HepG2 (cell line): ENCODE results near the gene CD69. TPM values are rescaled to one million over a fixed set of nuclear protein-coding genes. Genes with fewer than 3 reads are reported as not detected.

ENCODE experiments used
- ATAC-seq: fragments of 200-7000 bp; cut with Tn5 transposase; 3 replicates; pipeline ENCODE4 v1.9.1; 2020; ENCODE audit warnings: mild to moderate bottlenecking, moderate library complexity
- BruUV-seq: library from RNA; stranded (reverse); fragments of 400-500 nt; replicated peaks from 2 replicates; lab custom pipeline; 2021; lab: Mats Ljungman, UMichigan
- CTCF ChIA-PET: fragments of 300-600 bp; formaldehyde crosslinking; extraction: SDS; loops from one replicate; lab custom pipeline; 2021; ENCODE audit warnings: low total read pairs, inconsistent platforms, low intra/inter-chr PET ratio; lab: Yijun Ruan, JAX
- POLR2A ChIA-PET: fragments of 350-600 bp; sonication (Branson Sonifier 250); formaldehyde crosslinking; loops from one replicate; lab custom pipeline; 2020; ENCODE audit warnings: antibody characterized with exemption, inconsistent platforms; lab: Yijun Ruan, JAX
- DNase-seq: peaks from one replicate; pipeline ENCODE4 v3.0.0-alpha.2; 2015; ENCODE audit warnings: low spot score
- FAIRE-seq: peaks from 3 replicates; lab custom pipeline; 2011; peaks lifted over from hg19 to GRCh38; lab: Jason Lieb, UNC
- H2AFZ ChIP-seq: one replicate; pipeline ENCODE4 v1.6.1; 2011; ENCODE audit warnings: low read length, inconsistent platforms
- H3K27ac ChIP-seq: fragments of 300-600 bp; 3 replicates; pipeline ENCODE4 v1.8.0; 2011; ENCODE audit warnings: mixed run types, mild to moderate bottlenecking, mixed read lengths, low read length, inconsistent platforms; ENCODE audit not compliant: insufficient read depth; ENCODE audit errors: extremely low read length
- H3K27me3 ChIP-seq, 2 experiments: fragments of 200-600 bp in 1 of 2; 2 replicates in 1 of 2; 3 replicates in 1 of 2; pipeline versions ENCODE4 v1.6.0 to v1.8.0; 2011; ENCODE audit warnings: low read length in 2 of 2, mild to moderate bottlenecking in 2 of 2, moderate library complexity in 2 of 2, inconsistent platforms in 1 of 2; ENCODE audit not compliant: insufficient read depth in 2 of 2, control insufficient read depth in 1 of 2
- H3K36me3 ChIP-seq, 2 experiments: fragments of 200-600 bp in 1 of 2; replicated peaks in 1 of 2; 2 replicates in 1 of 2; 3 replicates in 1 of 2; pipeline versions ENCODE4 v1.5.1 to v1.8.0; 2011; ENCODE audit warnings: low read length in 2 of 2, inconsistent platforms in 1 of 2; ENCODE audit not compliant: insufficient read depth in 2 of 2, control insufficient read depth in 1 of 2
- H3K4me1 ChIP-seq: 2 replicates; pipeline ENCODE4 v1.5.1; 2012; ENCODE audit warnings: low read length, inconsistent platforms; ENCODE audit not compliant: insufficient read depth
- H3K4me2 ChIP-seq: 2 replicates; pipeline ENCODE4 v1.6.0; 2011; ENCODE audit warnings: low read depth, low read length, inconsistent platforms
- H3K4me3 ChIP-seq, 3 experiments: fragments of 200-600 bp in 1 of 3; sonication (generic), shearing (Covaris generic) in 1 of 3; replicated peaks in 1 of 3; 2 replicates each; pipeline ENCODE4 v1.5.1; 2011 to 2016; ENCODE audit warnings: low read length in 3 of 3, inconsistent platforms in 2 of 3, low read depth in 2 of 3, mild to moderate bottlenecking in 2 of 3, control low read depth in 1 of 3, mixed read lengths in 1 of 3; ENCODE audit not compliant: insufficient read depth in 1 of 3
- H3K79me2 ChIP-seq: one replicate; pipeline ENCODE4 v1.6.1; 2011; ENCODE audit warnings: low read length, inconsistent platforms; ENCODE audit not compliant: insufficient read depth
- H3K9ac ChIP-seq: 2 replicates; pipeline ENCODE4 v1.6.0; 2011; ENCODE audit warnings: mild to moderate bottlenecking, low read depth, low read length, inconsistent platforms; ENCODE audit not compliant: insufficient read depth
- H3K9me3 ChIP-seq: 2 replicates; pipeline ENCODE4 v1.5.1; 2012; ENCODE audit warnings: mild to moderate bottlenecking, low read length
- H4K20me1 ChIP-seq: 2 replicates; pipeline ENCODE4 v1.6.0; 2011; ENCODE audit warnings: inconsistent platforms, mild to moderate bottlenecking, low read length, moderate library complexity; ENCODE audit not compliant: insufficient read depth
- AKAP8 ChIP-seq: sonication (generic); formaldehyde crosslinking; IDR thresholded peaks from 2 replicates; pipeline ENCODE4 v1.5.1; 2020; ENCODE audit warnings: mild to moderate bottlenecking, missing genetic modification reagents
- ASH2L ChIP-seq: fragments of 300-600, 200-600 bp; sonication (generic); IDR thresholded peaks from 2 replicates; pipeline ENCODE4 v1.7.0; 2017; ENCODE audit warnings: low read depth, mild to moderate bottlenecking, moderate library complexity, mixed read lengths, low read length; ENCODE audit not compliant: insufficient read length
- IRX3 ChIP-seq: sonication (generic); formaldehyde crosslinking; IDR thresholded peaks from 2 replicates; pipeline ENCODE4 v1.8.1; 2023; ENCODE audit warnings: mild to moderate bottlenecking, low read depth, missing genetic modification reagents, borderline replicate concordance
- KMT2A ChIP-seq: sonication (generic); formaldehyde crosslinking; IDR thresholded peaks from 2 replicates; pipeline ENCODE4 v1.4.0; 2020; ENCODE audit warnings: missing genetic modification reagents
- MIER3 ChIP-seq: IDR thresholded peaks from 2 replicates; pipeline ENCODE4 v1.6.1; 2016; ENCODE audit warnings: missing compliant biosample characterization, borderline replicate concordance
- SP1 ChIP-seq, 2 experiments: fragments of 450-650 bp in 1 of 2; sonication (generic) in 1 of 2; formaldehyde crosslinking in 1 of 2; IDR thresholded peaks; 2 replicates each; pipeline versions ENCODE4 v1.4.0 to v1.6.1; 2016 to 2020; ENCODE audit warnings: missing genetic modification reagents in 1 of 2
- ZBTB14 ChIP-seq: sonication (generic); formaldehyde crosslinking; IDR thresholded peaks from 2 replicates; pipeline ENCODE4 v1.4.0; 2020; ENCODE audit warnings: missing genetic modification reagents
- ZNF496 ChIP-seq: sonication (generic); formaldehyde crosslinking; IDR thresholded peaks from 2 replicates; pipeline ENCODE4 v1.8.1; 2023; ENCODE audit warnings: mild to moderate bottlenecking, moderate library complexity, missing genetic modification reagents; ENCODE audit not compliant: insufficient replicate concordance
- ZNF512 ChIP-seq: sonication (generic); formaldehyde crosslinking; IDR thresholded peaks from 2 replicates; pipeline ENCODE4 v1.4.0; 2020; ENCODE audit warnings: mild to moderate bottlenecking, missing genetic modification reagents
- ZNF556 ChIP-seq: sonication (generic); formaldehyde crosslinking; IDR thresholded peaks from 2 replicates; pipeline ENCODE4 v1.4.0; 2020; ENCODE audit warnings: mild to moderate bottlenecking, missing genetic modification reagents, borderline replicate concordance
- ZNF557 ChIP-seq: sonication (generic); formaldehyde crosslinking; IDR thresholded peaks from 2 replicates; pipeline ENCODE4 v1.4.0; 2020; ENCODE audit warnings: missing genetic modification reagents
- WGBS: methylation state at CpG from one replicate; pipeline ENCODE4 v1.1.6; 2017; ENCODE audit warnings: low lambda C conversion rate; 5-methylcytosine and 5-hydroxymethylcytosine counted together
- in situ Hi-C: cut with HindIII; loops from 2 replicates; pipeline ENCODE4 v1.10.0; 2017; ENCODE audit warnings: low pct_unique_long_range_greater_than_20kb; ENCODE audit not compliant: extremely low pct_ligation_motif_present
- intact Hi-C: fragments of 100-400 bp; cut with micrococcal nuclease; formaldehyde crosslinking; loops from one replicate; pipeline ENCODE4 v1.10.0; 2022; ENCODE audit not compliant: unreplicated experiment
- polyA plus RNA-seq, 8 experiments: library from polyadenylated mRNA; depleted of rRNA in 3 of 8; stranded (reverse) in 7 of 8; unstranded in 1 of 8; fragments of >200 nt; fragmentation: Illumina TruSeq in 4 of 8; extraction: Trizol in 4 of 8; gene quantifications; 2 replicates each; pipeline versions ENCODE4 v1.2.1 to v1.2.3, GENCODE V29; 2011 to 2016; ENCODE audit warnings: low read depth in 4 of 8, missing spikeins in 1 of 8, mixed read lengths in 1 of 8; ENCODE audit not compliant: insufficient read depth in 1 of 8
- total RNA-seq, 5 experiments: library from RNA; depleted of rRNA; stranded (reverse); fragments of >200 nt; fragmentation: Illumina TruSeq; extraction: Trizol; gene quantifications; 2 replicates each; pipeline ENCODE4 v1.2.3, GENCODE V29; 2016; ENCODE audit warnings: low read depth in 1 of 5

The CD69 gene
- total and polyA plus RNA-seq, 2 of the 13 experiments (the other 11 are each of a cell fraction or from before 2014, with no cell fraction given) = not detected

- Histone ChIP-seq H3K36me3 (no peaks in the 10 kb centered on the region), H3K79me2 (no peaks in the 10 kb centered on the region), H3K4me3 (no peak overlapping the region), H3K4me1 (no peaks in the 10 kb centered on the region), H3K9me3 (no peaks in the 10 kb centered on the region), H3K27me3 (peaks cover 0 to 6% of the 10 kb centered on the region in 2 experiments; a peak in 1 of 5 replicates), H4K20me1 (no peaks in the 10 kb centered on the region), H3K4me2 (no peak overlapping the region), H3K9ac (no peak overlapping the region), H2AFZ (no peak overlapping the region), H3K27ac (no peak overlapping the region)
- ChIA-PET POLR2A (no interaction called here), CTCF (no interaction called here)
- no peak for ATAC-seq
- in situ Hi-C loops (no loop called here), intact Hi-C loops (no loop called here)
- 0% methylated on average over 2 of the region's 2 CpGs for WGBS
- TF ChIP-seq ZBTB14 (CRISPR knock-in tag) = no peak
- no peak for TF ChIP-seq SP1 (IDR thresholded peaks at IDR 0.05)
- TF ChIP-seq SP1 (CRISPR knock-in tag; IDR thresholded peaks at IDR 0.05) = no peak
- no peak for TF ChIP-seq MIER3 (CRISPR knock-in tag)
- TF ChIP-seq ASH2L = no peak
- no peak for TF ChIP-seq ZNF512 (CRISPR knock-in tag)
- no peak for TF ChIP-seq IRX3 (CRISPR knock-in tag)
- TF ChIP-seq ZNF557 (CRISPR knock-in tag) = no peak
- no peak for TF ChIP-seq AKAP8 (CRISPR knock-in tag)
- TF ChIP-seq ZNF496 (CRISPR knock-in tag) = no peak
- TF ChIP-seq ZNF556 (CRISPR knock-in tag) = no peak
- TF ChIP-seq KMT2A (CRISPR knock-in tag) = no peak
- no TSS peak for BruUV-seq
- DNase-seq = no peak
- no peak for FAIRE-seq
Measured at GRCh38 chr12:9792961-9793617, 32.4 kb upstream of the CD69 start.
